ENCODE measurements around the gene SLC14A1.

The SLC14A1 gene

GRCh38 chr18:45722899-45723298, 1.1 kb upstream of the SLC14A1 start:
- DNase-seq, result peak in 21 of 51 donors; percentile 3 to 55 (median 22)

GRCh38 chr18:45724601-45725000, 620 bp downstream of the SLC14A1 start:
- DNase-seq, result no peak

GRCh38 chr18:45725336-45725735, 1.4 kb downstream of the SLC14A1 start:
- no peak for DNase-seq

GRCh38 chr18:45726603-45727002, 2.6 kb downstream of the SLC14A1 start:
- DNase-seq, result no peak

GRCh38 chr18:45727068-45727467, 3.1 kb downstream of the SLC14A1 start:
- no peak for DNase-seq

- no peak for DNase-seq
Observed at GRCh38 chr18:45728336-45729010, 4.5 kb downstream of the SLC14A1 start.

- DNase-seq, result no peak
Observed at GRCh38 chr18:45730832-45731575, 7.0 kb downstream of the SLC14A1 start.

- no peak for DNase-seq
Observed at GRCh38 chr18:45731716-45732115, 7.7 kb downstream of the SLC14A1 start.

GRCh38 chr18:45733535-45733934, 9.6 kb downstream of the SLC14A1 start:
- no peak for DNase-seq

GRCh38 chr18:45734505-45734904, 10.5 kb downstream of the SLC14A1 start:
- no peak for DNase-seq

GRCh38 chr18:45734944-45735343, 11.0 kb downstream of the SLC14A1 start:
- DNase-seq, result no peak

GRCh38 chr18:45738660-45739059, 14.7 kb downstream of the SLC14A1 start:
- no peak for DNase-seq

- DNase-seq, result no peak
Observed at GRCh38 chr18:45739268-45739667, 15.3 kb downstream of the SLC14A1 start.

- DNase-seq, result no peak
Observed at GRCh38 chr18:45739848-45740247, 15.9 kb downstream of the SLC14A1 start.

- no peak for DNase-seq
Observed at GRCh38 chr18:45741056-45741455, 17.1 kb downstream of the SLC14A1 start.

GRCh38 chr18:45745817-45746461, 22.0 kb downstream of the SLC14A1 start:
- no peak for DNase-seq

- no peak for DNase-seq
Observed at GRCh38 chr18:45748501-45748900, 24.5 kb downstream of the SLC14A1 start.

GRCh38 chr18:45749918-45750689, 26.1 kb downstream of the SLC14A1 start:
- no peak for DNase-seq

GRCh38 chr18:45751766-45752165, 27.8 kb downstream of the SLC14A1 start:
- no peak for DNase-seq

- DNase-seq, result no peak
Observed at GRCh38 chr18:45752681-45753080, 28.7 kb downstream of the SLC14A1 start.

GRCh38 chr18:45753286-45753685, 29.3 kb downstream of the SLC14A1 start:
- no peak for DNase-seq

- DNase-seq, result no peak
Observed at GRCh38 chr18:45755934-45756333, 32.0 kb downstream of the SLC14A1 start.
